Astrocyte (in vitro differentiated cells and primary cell): ENCODE results near the gene SART3.

ENCODE experiments used
- EZH2 ChIP-seq: IDR thresholded peaks from 2 replicates; pipeline ENCODE4 v1.6.1; 2012; ENCODE audit warnings: mild to moderate bottlenecking, low read length, inconsistent platforms; ENCODE audit not compliant: insufficient read depth
- TF ChIP-seq, protein P1 (sequence below): IDR thresholded peaks from 2 replicates; pipeline ENCODE4 v1.5.1; 2011; ENCODE audit warnings: low read depth, mild to moderate bottlenecking, inconsistent platforms, low read length, moderate library complexity; ENCODE audit not compliant: insufficient read depth

DNA sequence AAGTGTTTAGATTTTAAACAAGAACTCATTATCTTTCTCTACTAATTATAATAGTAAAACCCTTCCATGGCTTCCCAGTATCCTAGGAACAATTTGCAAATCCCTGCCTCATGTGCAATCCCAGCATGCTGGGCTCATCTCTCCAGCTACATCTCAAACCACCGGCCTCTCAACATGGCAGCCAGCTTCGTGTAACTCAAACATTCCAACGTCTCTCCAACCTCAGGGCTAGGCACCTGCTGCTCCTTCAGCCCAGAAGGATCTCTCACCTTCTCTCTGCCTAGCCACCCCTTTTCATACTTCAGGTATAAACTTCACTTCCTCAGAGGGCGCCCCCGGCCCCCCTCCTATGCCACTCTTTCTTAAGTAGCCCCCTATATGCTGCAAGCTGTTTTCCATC lies 7.2 kb downstream of the SART3 start:
- TF ChIP-seq, protein P1, sequence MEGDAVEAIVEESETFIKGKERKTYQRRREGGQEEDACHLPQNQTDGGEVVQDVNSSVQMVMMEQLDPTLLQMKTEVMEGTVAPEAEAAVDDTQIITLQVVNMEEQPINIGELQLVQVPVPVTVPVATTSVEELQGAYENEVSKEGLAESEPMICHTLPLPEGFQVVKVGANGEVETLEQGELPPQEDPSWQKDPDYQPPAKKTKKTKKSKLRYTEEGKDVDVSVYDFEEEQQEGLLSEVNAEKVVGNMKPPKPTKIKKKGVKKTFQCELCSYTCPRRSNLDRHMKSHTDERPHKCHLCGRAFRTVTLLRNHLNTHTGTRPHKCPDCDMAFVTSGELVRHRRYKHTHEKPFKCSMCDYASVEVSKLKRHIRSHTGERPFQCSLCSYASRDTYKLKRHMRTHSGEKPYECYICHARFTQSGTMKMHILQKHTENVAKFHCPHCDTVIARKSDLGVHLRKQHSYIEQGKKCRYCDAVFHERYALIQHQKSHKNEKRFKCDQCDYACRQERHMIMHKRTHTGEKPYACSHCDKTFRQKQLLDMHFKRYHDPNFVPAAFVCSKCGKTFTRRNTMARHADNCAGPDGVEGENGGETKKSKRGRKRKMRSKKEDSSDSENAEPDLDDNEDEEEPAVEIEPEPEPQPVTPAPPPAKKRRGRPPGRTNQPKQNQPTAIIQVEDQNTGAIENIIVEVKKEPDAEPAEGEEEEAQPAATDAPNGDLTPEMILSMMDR: no peak
- no peak for TF ChIP-seq EZH2
